Esophagus muscularis mucosa (tissue), 4 donors: ENCODE measurements around the gene NECTIN1. TPM values are rescaled to one million over a fixed set of nuclear protein-coding genes. Genes with fewer than 3 reads are reported as not detected.

Experiments
- DNase-seq: peaks from one replicate; pipeline ENCODE4 v3.0.0-alpha.2; 2017; ENCODE audit errors: extremely low spot score
- H3K27ac ChIP-seq, 4 donors: fragments of 200-600 bp; sonication (generic); replicated peaks in 1 of 4; 1 replicate in 3 of 4; 2 replicates in 1 of 4; pipeline ENCODE4 v1.5.1; 2016 to 2019; ENCODE audit warnings: mild to moderate bottlenecking in 1 of 4
- H3K27me3 ChIP-seq, 4 donors: fragments of 200-600 bp; sonication (generic); one replicate each; pipeline versions ENCODE4 v1.5.1 to v1.6.0; 2016 to 2019
- H3K36me3 ChIP-seq, 4 donors: fragments of 200-600 bp; sonication (generic); one replicate each; pipeline ENCODE4 v1.5.1; 2016 to 2019
- H3K4me1 ChIP-seq, 4 donors: fragments of 200-600 bp; sonication (generic); one replicate each; pipeline ENCODE4 v1.5.1; 2016 to 2019
- H3K4me3 ChIP-seq, 4 donors: fragments of 200-600 bp; sonication (generic); 1 replicate in 2 of 4; 2 replicates in 2 of 4; pipeline ENCODE4 v1.5.1; 2016 to 2019; ENCODE audit warnings: mild to moderate bottlenecking in 4 of 4, moderate library complexity in 1 of 4
- H3K9me3 ChIP-seq, 4 donors: fragments of 200-600 bp; sonication (generic); 1 replicate in 3 of 4; 2 replicates in 1 of 4; pipeline ENCODE4 v1.5.1; 2016 to 2019
- EP300 ChIP-seq: sonication (generic); formaldehyde crosslinking; IDR thresholded peaks from one replicate; pipeline ENCODE4 v1.6.1; 2017; ENCODE audit warnings: antibody characterized with exemption
- POLR2A ChIP-seq: fragments of 450-650 bp; IDR thresholded peaks from one replicate; pipeline ENCODE4 v1.6.1; 2017; ENCODE audit warnings: antibody characterized with exemption, moderate library complexity, mild to moderate bottlenecking, low read depth
- POLR2AphosphoS5 ChIP-seq, 2 donors: sonication (generic); formaldehyde crosslinking; IDR thresholded peaks; one replicate each; pipeline ENCODE4 v1.6.1; 2017; ENCODE audit warnings: antibody characterized with exemption in 2 of 2
- WGBS: methylation state at CpG from one replicate; pipeline ENCODE4 v1.1.5; 2018; 5-methylcytosine and 5-hydroxymethylcytosine counted together
- intact Hi-C: fragments of 100-400 bp; cut with DNase I; formaldehyde crosslinking; loops from one replicate; pipeline ENCODE4 v1.15.1; 2023
- total RNA-seq, 4 donors: library from RNA; depleted of rRNA; stranded (reverse); fragments of >200 nt; gene quantifications; one replicate each; pipeline versions ENCODE4 v1.1.0 to v1.2.1, GENCODE V29; 2016
- TF ChIP-seq, protein P1 (sequence below), 3 experiments: fragments of 200-600 bp in 2 of 3; fragments of 450-650 bp in 1 of 3; sonication (generic) in 2 of 3; IDR thresholded peaks; one replicate each; pipeline ENCODE4 v1.5.1; 2017 to 2019; ENCODE audit warnings: antibody characterized with exemption in 3 of 3, mild to moderate bottlenecking in 2 of 3, moderate library complexity in 1 of 3

The NECTIN1 gene
- total RNA-seq, 4 donors from 2014 or later, result 1.7 to 4.0 (median 2.5) TPM

GRCh38 chr11:119742263-119742861 is 13.4 kb upstream of the NECTIN1 start:
- 0% methylated on average over 7 of the region's 38 CpGs for WGBS

DNA sequence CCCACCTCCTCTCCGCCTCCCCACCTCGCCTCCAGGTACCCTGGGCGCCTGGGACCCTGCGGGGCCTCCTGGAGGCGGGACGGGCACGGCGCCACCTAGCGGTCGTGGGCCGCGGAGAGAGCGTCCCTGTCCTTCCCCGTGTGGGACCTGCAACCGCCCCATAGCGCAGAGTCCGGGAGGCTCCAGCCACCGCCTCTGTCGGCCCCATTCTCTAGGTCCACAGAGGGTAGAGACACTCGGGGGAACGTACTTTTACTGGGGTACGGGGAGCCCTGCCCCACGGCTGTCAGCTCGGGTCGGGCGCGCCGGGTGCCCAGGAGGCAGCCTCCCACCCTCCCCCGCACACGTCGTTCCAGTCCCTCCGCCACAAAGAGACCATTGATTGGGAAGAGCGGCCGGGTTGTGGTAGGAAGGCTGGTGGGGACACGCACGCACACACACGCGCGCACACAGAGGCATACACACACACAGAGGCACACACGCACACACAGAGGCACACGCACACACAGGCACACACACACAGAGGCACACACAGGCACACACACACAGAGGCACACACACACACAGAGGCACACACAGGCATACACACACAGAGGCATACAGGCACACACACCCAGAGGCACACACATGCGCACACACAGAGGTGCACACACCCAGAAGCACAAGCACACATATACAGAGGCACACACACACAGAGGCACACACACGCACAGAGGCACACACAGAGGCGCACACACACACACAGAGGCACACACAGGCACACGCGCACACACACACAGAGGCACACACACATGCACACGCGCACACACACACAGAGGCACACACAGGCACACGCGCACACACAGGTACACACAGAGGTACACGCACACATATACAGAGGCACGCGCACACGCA is 12.6 kb upstream of the NECTIN1 start:
- H3K9me3 ChIP-seq, result no peaks in the 10 kb centered on the region
- peaks cover 0 to 74% (median 22%) of the 10 kb centered on the region in 4 donors for H3K27me3 ChIP-seq
- H3K4me1 ChIP-seq, result peaks cover 7 to 23% (median 22%) of the 10 kb centered on the region in 4 donors
- TF ChIP-seq, protein P1, sequence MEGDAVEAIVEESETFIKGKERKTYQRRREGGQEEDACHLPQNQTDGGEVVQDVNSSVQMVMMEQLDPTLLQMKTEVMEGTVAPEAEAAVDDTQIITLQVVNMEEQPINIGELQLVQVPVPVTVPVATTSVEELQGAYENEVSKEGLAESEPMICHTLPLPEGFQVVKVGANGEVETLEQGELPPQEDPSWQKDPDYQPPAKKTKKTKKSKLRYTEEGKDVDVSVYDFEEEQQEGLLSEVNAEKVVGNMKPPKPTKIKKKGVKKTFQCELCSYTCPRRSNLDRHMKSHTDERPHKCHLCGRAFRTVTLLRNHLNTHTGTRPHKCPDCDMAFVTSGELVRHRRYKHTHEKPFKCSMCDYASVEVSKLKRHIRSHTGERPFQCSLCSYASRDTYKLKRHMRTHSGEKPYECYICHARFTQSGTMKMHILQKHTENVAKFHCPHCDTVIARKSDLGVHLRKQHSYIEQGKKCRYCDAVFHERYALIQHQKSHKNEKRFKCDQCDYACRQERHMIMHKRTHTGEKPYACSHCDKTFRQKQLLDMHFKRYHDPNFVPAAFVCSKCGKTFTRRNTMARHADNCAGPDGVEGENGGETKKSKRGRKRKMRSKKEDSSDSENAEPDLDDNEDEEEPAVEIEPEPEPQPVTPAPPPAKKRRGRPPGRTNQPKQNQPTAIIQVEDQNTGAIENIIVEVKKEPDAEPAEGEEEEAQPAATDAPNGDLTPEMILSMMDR (IDR thresholded peaks at IDR 0.05), result peak; percentile 45 to 84 (median 75)
- no peak for TF ChIP-seq POLR2A
- no peak overlapping the region for H3K27ac ChIP-seq
- peak overlapping the region; percentile 32 to 45 (median 37) for H3K4me3 ChIP-seq
- H3K36me3 ChIP-seq, result no peaks in the 10 kb centered on the region
- intact Hi-C loops, result loop anchor here (5.0 kb wide), 1 partner anchor 259 kb away; no protein-coding TSS in a partner anchor
- 20% methylated on average over 16 of the region's 54 CpGs for WGBS
- no peak for DNase-seq

More at GRCh38 chr11:119742263-119742861, 13.4 kb upstream of the NECTIN1 start:
- DNase-seq, result no peak
- peaks cover 0 to 71% (median 22%) of the 10 kb centered on the region in 4 donors for H3K27me3 ChIP-seq
- H3K4me1 ChIP-seq, result peaks cover 7 to 23% (median 22%) of the 10 kb centered on the region in 4 donors
- H3K27ac ChIP-seq, result no peak overlapping the region
- no peaks in the 10 kb centered on the region for H3K9me3 ChIP-seq
- H3K36me3 ChIP-seq, result no peaks in the 10 kb centered on the region
- H3K4me3 ChIP-seq, result peak overlapping the region; percentile 32 to 45 (median 37)
- TF ChIP-seq, protein P1 (IDR thresholded peaks at IDR 0.05), result no peak
- TF ChIP-seq POLR2A (no peak), POLR2AphosphoS5 (IDR thresholded peaks at IDR 0.05) (no peak), EP300 (no peak)
- intact Hi-C loops, result loop anchor here (5.0 kb wide), 1 partner anchor 260 kb away; no protein-coding TSS in a partner anchor

DNA sequence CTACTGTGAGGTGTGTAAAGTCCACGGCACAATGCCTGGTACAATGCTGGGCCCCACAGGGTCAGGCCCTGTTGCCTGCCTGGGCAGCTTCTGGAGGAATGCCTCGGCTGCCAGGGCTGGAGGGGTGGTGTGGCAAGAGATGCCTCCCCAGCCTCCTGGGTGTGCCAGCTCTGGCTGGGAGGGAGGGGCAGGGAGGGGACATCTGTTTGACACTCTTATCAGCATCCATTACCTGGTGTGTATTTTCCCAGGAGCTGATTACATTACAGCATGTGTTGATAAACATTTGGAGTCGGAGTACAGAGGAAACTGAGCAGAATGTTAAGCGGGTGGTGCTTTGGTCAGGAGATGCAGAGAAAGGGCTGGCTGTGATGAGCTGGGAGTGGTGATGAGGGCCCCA is 11.0 kb upstream of the NECTIN1 start:
- Histone ChIP-seq H3K36me3 (no peaks in the 10 kb centered on the region), H3K27ac (no peak overlapping the region), H3K4me1 (peaks cover 7 to 23% (median 22%) of the 10 kb centered on the region in 4 donors), H3K9me3 (no peaks in the 10 kb centered on the region), H3K27me3 (peaks cover 0 to 81% (median 22%) of the 10 kb centered on the region in 4 donors), H3K4me3 (no peak overlapping the region)
- no peak for TF ChIP-seq POLR2A
- DNase-seq, result no peak
- intact Hi-C loops, result loop anchor here (5.0 kb wide), 1 partner anchor 258 kb away; no protein-coding TSS in a partner anchor
- 88% methylated on average over 4 of the region's 4 CpGs for WGBS

DNA sequence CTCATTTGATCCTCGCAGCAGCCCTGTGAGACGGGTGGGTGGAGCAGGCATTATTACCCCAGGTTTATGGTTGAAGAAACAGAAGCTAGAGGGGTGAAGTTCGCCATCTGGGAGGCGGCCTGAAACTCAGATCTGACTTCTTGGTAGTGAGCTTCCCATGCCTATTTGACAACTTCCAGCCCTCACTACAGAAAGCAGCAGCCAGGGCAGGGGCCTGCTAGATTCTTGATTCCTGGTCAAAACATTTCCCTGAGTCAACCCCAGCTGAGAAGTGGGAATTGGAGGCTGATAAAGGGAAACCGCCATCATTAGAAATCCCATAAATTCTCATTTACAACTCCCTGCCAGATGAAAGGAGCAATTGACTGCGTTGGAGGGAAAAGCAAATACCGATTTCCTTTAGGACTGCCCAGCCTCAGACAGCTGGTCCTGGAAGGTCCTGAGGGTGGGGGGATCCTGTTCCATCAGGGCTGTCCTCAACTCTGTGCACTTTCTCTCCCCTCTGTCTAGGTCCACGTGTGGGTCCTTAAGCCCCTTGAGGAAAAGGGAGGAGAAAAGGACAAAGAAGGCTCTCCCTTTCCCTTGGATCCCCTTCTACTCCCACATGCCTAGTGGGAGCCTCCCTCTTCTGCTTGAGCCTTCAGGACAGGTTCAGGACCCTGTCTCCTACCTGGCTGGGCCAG is 10.2 kb upstream of the NECTIN1 start:
- intact Hi-C loops, result no loop called here
- TF ChIP-seq POLR2AphosphoS5 (IDR thresholded peaks at IDR 0.05) (no peak), POLR2A (no peak), EP300 (no peak)
- TF ChIP-seq, protein P1 (IDR thresholded peaks at IDR 0.05), result no peak
- H3K27ac ChIP-seq, result no peak overlapping the region

GRCh38 chr11:119738059-119738439 is 9.0 kb upstream of the NECTIN1 start:
- TF ChIP-seq POLR2AphosphoS5 (IDR thresholded peaks at IDR 0.05) (no peak), POLR2A (no peak), EP300 (no peak)
- intact Hi-C loops, result no loop called here
- H3K4me3 ChIP-seq, result no peak overlapping the region
- H3K27me3 ChIP-seq, result peaks cover 0 to 79% (median 22%) of the 10 kb centered on the region in 4 donors
- no peaks in the 10 kb centered on the region for H3K36me3 ChIP-seq
- peaks cover 7 to 22% (median 21%) of the 10 kb centered on the region in 4 donors for H3K4me1 ChIP-seq
- WGBS, result 98% methylated on average over 5 of the region's 5 CpGs
- no peaks in the 10 kb centered on the region for H3K9me3 ChIP-seq
- H3K27ac ChIP-seq, result no peak overlapping the region
- no peak for DNase-seq

More for the DNA sequence above, 10.2 kb upstream of the NECTIN1 start:
- H3K27me3 ChIP-seq, result peaks cover 0 to 84% (median 22%) of the 10 kb centered on the region in 4 donors
- WGBS, result 67% methylated on average over 7 of the region's 8 CpGs
- H3K4me1 ChIP-seq, result peaks cover 7 to 23% (median 22%) of the 10 kb centered on the region in 4 donors
- H3K4me3 ChIP-seq, result no peak overlapping the region
- H3K36me3 ChIP-seq, result no peaks in the 10 kb centered on the region
- no peak for DNase-seq
- H3K9me3 ChIP-seq, result no peaks in the 10 kb centered on the region
